ENCODE measurements around the gene SDK1.

Gene SDK1

GRCh38 chr7:4268040-4268965, 967.3 kb downstream of the SDK1 start:
- DNase-seq (ENCODE audit: extremely low read depth, low read depth), result no peak
- TF ChIP-seq CTCF (IDR thresholded peaks at IDR 0.05; ENCODE audit: low read depth, low read length, missing control alignments), result no peak
- no peak overlapping the region for H3K4me3 ChIP-seq (replicated peaks; ENCODE audit: low read depth, low read length)

GRCh38 chr7:4269086-4269485, 968.0 kb downstream of the SDK1 start:
- no peak for DNase-seq (ENCODE audit: extremely low read depth, low read depth)
- H3K4me3 ChIP-seq (replicated peaks; ENCODE audit: low read depth, low read length), result no peak overlapping the region
- no peak for TF ChIP-seq CTCF (IDR thresholded peaks at IDR 0.05; ENCODE audit: low read depth, low read length, missing control alignments)

- no peak for TF ChIP-seq CTCF (IDR thresholded peaks at IDR 0.05; ENCODE audit: low read depth, low read length, missing control alignments)
- no peak overlapping the region for H3K4me3 ChIP-seq (replicated peaks; ENCODE audit: low read depth, low read length)
- no peak for DNase-seq (ENCODE audit: extremely low read depth, low read depth)
Measured at GRCh38 chr7:4269746-4270145, 968.7 kb downstream of the SDK1 start.

GRCh38 chr7:4270268-4270667, 969.2 kb downstream of the SDK1 start:
- no peak for TF ChIP-seq CTCF (IDR thresholded peaks at IDR 0.05; ENCODE audit: low read depth, low read length, missing control alignments)
- no peak for DNase-seq (ENCODE audit: extremely low read depth, low read depth)
- no peak overlapping the region for H3K4me3 ChIP-seq (replicated peaks; ENCODE audit: low read depth, low read length)

- TF ChIP-seq CTCF (IDR thresholded peaks at IDR 0.05; ENCODE audit: low read depth, low read length, missing control alignments), result no peak
- H3K4me3 ChIP-seq (replicated peaks; ENCODE audit: low read depth, low read length), result no peak overlapping the region
- no peak for DNase-seq (ENCODE audit: extremely low read depth, low read depth)
Measured at GRCh38 chr7:4270941-4271715, 970.1 kb downstream of the SDK1 start.

GRCh38 chr7:4271716-4272015, 970.6 kb downstream of the SDK1 start:
- no peak overlapping the region for H3K4me3 ChIP-seq (replicated peaks; ENCODE audit: low read depth, low read length)
- no peak for DNase-seq (ENCODE audit: extremely low read depth, low read depth)
- TF ChIP-seq CTCF (IDR thresholded peaks at IDR 0.05; ENCODE audit: low read depth, low read length, missing control alignments), result no peak
